NOMO-1 (cell line): ENCODE results near the gene COL18A1.

ENCODE experiments used
- DNase-seq, 2 experiments: peaks; one replicate each; lab custom pipeline; 2025; ENCODE audit not compliant: unreplicated experiment in 2 of 2; lab: John Stamatoyannopoulos, UW

COL18A1 gene

DNA sequence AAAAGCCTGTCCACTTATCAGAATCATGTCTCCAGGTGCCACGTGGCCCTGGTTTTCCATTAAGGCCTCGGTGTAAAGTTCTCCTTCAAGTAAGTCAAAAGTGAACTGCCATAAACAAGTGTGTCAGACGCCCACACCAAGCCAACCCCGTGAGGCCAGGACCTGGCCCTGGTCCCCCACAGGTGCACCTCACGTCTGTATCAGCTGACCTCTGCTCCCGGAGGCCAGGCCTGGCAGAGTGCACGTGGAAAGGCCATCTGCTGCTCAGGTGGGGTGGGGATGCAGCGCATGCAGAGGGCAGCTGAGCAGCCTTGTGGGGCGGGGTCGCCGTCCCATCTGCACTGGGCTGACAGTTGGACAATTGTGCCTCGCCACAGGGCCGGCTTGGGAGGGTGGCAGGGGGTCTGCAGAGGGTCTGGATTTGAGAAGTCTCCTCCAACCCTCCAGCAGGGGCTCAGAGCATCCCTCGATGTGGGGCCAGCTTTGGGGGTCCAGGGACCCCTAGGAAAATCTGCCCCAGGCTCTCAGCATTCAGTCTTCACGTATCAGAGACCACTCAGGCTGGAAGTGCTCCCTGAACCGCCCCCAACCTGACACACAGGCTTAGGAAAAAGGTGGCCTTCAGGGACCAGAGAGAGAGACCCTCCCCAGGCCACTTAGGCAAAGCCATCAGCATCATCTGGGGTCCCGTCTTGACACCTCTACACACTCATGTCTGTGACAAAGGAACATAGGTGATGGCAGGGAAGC lies 134.3 kb downstream of the COL18A1 start:
- DNase-seq = no peak

DNA sequence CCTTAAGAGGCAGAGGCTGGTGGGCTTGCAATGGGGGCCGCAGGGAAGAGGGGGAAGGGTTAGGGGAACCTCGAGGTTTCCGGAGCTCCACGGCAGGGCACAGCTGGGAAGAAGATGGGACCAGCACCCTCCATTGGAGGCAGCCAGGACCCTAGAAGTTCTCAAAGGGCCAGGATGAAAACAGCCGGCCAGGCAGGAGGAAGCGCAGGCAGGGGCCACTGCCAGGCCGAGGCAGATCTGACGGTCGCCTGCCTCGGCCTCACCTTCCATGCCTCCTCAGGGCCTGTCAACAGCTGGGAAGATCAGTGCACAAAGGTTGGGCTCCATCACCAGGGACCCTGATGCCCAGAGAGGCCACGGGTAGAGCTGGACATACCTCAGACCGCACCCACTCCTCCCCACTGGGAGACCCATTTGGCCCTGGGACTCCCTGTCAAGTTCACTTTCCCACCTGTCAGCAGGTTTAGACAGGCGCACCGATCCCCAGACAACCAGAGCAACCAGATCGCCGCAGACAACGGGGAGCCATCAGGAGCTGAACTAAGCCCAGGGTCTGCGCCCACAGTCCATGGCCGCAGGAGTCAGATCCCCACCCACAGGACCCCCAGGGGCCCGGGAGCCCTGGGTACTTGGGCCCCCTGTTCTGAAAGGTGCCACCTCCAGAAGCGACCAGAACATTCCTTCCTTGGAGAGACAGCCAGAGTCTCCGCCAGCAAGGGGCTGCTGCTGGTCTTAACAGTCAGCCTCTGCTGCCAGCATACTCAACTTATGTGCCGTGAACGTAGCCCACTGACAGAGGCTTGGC lies 135.0 kb downstream of the COL18A1 start:
- no peak for DNase-seq

DNA sequence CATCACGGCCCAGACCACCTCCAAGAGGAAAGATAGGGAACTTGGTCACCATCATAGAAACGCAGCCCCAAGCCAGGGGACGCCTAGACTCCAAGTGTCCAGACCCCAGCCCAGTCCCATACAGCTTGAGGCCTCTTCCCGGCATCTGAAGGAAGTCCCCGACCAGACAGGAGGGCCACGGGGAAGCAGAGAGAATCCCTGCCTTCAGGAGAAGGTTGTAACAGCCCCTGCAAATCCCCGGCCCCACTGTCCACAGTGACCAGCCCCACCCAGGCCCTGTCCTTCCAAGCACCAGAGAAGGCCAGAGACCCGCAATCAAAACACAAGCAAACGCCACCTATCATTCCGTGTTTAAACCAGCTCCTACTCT lies 135.6 kb downstream of the COL18A1 start:
- no peak for DNase-seq

DNA sequence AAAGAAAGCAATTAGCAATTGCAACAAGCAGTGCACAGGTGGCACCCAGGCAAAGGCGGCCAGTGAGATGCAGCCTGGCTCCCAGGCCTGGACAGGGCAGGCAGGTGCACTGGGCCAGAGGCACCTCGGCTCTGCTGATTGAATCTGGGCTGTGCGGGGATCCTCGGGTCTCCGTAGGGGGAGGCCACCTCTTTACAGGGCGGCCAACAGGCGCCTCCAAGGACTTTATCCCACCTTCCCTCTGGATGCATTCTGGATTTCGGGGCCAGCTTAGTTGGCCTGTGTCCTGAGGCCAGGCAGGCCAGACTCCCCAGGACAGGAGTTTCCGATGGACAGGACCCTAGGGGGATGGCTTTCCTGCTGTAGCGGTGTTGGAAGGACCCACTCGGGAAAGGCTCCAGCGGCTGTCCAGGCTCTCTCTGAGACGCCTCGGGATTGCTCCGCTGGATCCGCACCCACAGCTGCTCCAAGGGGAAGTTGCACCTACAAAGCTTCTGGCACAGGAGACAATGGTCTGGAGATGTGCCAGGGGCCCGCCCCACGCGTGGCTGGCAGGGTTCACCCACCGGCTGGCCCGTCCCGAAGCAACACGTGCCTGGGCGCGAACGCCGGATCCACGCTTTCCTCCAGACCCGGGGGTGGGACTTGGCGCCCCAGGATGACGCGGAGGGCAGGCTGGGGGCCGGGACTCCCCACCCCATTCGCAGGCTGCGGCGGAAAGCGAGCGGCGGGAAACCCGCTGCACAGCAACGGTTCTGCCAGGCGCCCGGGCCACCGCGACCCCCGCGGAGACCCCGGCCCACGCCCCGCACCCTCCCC lies 136.5 kb downstream of the COL18A1 start:
- peak; percentile 71 to 87 for DNase-seq

DNA sequence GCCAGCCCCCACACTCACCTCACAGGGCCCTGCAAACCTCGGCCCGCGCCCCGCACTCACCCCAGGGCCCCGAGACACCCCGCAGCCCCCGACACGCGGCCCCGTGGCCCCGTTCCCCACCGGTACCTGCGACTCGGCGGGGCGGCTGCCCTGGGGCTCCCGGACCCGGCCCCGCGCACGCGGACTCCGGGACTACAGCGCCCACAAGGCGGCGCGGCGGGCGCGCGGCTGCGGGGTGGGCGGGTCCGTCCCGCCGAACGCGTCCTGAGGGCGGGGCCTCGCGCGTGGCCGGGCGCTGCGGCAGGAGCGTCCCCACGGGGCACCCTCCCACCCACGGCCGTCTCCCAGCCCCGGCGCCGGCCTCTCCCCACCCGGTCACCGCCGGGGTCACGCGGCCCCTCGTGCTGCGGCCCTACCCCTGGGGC lies 137.3 kb downstream of the COL18A1 start, which contains the start of gene SLC19A1:
Gene SLC19A1 (minus strand): TSS at position 199 of the 425 bp plus-strand sequence. CDS start 4,481 bp downstream, outside the sequence.
- peak; percentile 62 to 76 for DNase-seq

DNA sequence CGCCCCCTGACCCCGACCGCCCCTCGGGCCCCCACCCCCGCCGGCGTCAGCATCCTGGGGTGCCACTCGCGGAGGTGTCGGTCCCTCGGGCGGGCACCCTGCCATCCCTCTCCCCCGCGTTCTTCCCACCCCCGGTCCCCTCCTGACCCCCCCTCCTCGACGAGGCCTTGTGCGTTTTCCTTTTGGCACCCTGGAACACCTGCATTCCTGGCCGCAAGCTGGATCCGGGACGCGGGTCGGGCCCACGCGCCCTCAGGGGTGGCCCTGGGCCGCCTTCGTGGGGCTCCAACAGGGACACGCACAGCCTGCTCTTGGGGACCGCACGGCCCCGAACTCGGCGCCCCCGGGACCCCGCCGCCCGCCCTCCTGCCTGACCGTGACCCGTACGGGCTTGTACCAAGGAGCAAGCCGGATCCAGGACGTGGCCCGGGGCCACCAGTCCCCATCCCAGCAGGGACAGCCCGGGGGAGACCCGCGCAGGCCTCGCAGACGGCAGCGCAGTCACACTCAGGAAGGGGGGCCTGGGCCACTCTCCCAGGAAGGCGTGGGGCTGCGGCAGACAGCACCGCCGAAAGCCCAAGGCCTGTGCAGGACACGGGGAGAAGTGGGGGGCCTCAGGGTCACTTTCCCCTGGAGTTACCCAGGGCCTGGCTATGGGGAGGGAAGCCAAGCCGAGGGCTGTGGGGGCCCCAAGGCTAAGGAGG lies 137.9 kb downstream of the COL18A1 start:
- no peak for DNase-seq

DNA sequence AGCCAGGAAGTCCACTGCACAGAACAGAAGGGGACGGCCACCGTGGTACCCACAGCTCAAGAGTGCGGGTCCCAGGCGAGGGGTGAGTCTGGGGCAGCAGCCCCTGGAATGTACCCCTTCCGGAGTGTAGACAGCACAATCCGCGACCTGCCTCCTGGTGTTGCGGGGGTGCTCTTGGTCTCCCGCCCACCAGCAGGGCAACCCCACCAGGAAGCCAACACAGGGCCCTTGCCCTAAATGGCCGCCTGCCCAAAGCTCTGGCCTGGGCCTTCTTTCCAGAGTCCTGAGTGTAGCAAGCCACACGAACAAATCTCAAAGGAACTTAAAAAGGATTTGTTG lies 138.4 kb downstream of the COL18A1 start:
- DNase-seq = no peak

DNA sequence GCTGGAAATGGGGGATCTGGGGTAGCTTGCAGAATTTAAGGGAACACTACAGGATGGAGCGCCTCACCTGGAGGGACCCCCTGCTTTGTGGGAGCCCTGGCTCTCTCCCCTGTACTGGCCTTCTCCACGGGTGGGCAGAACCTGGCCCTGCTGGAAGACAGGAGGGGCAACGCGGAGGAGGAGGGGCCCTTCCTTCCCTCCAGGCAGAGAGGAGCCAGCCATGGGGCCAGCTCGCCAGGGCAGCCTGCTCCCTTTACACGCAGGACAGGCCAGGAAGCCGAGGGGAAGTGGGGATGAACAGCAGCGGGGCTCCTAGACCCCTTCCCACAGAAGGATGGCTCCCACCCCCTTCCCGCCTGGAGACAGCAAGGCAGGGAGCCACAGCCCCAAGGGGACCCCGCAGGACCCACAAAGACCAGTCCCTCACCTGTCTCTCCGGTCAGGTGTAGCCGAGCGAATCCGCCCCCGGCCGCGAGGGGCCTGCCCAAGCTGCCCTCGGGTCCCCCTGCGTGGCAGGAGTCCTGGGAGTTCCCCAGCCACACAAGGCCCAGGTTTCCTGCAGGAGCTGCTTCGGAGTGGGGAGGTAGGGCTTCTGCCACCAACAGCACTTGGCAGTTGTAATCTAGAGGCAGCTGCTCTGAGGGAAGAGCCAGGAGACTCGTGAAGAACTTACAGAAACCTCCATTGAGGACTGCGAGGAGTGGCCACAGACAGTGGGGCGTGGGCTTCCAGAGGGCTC lies 138.9 kb downstream of the COL18A1 start:
- no peak for DNase-seq

DNA sequence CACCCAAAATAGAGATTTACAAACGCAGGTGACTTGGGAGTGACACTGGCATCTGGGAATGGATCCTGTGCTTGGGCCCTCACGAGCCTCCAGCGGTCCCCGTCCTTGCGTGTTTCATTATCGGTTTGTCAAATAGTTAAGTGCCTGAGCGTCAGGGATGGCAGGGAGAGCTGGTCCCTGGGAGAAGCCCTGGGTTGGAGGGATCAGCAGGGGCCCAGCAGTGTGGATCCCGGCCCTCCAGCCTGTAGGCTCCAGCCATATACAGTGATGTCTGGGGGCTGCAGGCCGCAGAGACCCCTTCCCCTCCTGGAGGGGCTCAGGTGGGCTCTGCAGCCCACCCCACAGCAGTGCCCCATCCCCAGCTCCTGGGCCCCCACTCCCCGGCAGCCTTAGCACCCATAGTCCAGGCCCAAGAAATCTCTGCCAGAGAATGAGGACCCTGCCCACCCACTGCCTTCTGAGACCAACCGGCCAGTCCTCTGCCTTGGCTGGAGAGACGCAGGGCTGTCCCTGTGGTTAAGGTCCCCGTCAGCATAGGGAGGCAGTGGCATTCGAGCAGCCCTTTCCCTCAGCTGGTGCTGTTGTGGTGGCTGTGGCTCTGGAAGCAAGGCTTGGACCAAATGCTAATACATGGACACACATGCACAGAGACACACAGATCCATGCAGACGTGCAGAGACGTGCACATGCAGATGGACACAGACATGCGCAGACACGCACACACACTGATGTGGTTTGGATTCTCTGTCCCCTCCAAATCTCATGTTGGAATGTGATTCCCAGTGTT lies 139.7 kb downstream of the COL18A1 start:
- no peak for DNase-seq

DNA sequence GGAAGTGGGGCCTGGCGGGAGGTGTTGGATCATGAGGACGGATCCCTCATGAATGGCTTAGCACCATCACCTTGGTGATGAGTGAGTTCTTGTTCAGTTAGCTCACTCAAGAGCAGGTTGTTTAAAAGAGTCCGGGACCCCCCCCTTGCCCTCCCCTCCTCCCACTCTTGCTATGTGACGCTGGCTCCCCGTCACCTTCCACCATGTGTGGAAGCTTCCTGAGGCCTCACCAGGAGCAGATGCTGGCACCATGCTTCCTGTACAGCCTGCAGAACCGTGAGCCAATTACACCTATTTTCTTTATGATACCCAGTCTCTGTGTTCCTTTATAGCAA lies 140.2 kb downstream of the COL18A1 start:
- DNase-seq = no peak

DNA sequence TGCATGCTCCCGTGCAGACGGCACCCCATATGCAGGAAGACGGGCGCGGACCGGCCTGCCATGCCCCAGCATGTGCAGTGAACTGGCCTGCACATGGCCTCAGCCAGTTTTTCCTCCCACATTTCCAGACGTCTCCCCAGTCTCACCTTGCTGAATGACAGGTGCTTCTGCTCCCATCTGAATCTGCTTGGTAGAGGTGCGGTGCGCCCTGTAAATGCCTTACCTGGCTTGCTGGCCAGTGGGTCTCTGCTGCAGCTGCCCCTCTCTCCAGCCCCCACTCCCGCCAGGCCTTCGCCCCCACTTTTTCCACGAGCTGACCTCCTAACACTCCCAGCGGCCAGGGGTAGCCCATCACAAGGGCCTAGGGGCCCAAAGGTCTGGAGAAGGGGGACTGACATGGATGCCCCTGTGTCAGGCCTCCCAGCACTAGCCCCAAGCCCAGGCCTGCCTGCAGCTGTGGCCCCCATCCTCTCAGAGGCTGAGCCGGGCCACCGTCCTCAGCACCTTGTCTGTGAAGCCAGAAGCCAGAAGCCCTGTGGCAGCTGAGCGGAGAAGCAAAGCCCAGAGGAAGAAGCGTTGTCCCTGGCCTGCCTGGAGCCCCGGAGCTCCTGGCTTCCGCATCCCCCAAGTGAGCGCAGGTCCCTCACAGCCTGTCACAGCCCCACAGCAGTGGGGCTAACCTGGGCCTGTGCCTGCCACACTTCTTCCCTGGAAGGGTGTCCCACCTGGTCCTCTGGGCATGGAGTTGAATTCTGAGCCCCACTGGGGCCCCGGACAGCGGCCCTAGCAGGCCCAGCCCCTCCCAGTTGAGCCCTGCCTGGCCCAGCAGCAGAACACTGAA lies 140.9 kb downstream of the COL18A1 start:
- DNase-seq = no peak

DNA sequence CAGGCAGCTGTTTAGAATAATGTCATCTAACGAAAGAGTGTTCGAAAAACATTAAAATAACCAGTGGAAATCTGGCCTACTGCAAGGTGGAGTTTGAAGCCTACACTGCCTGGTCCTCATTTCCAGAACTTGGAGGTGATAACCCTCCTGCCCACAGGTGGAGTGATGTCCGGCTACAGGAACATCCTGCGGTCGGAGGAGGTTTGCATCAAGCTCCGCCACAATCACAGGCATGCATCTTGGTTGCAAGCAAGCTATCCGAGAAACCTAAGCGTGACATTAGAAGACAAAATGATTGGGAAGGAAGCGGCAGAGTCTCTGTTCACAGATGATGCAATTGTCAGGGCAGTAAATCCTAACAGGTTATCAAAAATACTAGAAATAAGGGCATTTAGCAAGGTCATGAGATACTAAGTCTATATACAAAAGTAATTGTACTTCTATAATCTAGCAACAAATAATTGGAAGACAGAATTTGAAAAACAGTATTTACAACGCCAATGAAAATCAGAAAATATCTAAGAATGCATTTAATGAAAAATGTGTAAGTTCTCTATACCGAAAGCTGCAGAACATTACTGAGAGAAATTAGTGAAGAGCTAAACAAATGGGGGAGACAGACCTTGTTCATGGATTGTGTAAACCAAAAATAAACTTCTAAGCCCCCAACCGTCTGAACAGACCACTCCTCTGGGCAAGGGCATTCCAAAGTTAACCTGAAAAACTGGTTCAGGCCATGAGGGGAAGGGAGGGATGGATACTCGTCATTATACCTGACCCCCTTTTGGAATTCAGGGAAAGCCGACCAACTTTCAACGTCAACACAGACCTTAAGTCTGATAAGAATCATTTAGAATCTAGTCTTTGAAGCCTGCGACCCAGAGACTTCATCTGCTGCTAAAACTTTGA lies 141.9 kb downstream of the COL18A1 start:
- peak in 1 of 2 experiments; percentile 12 for DNase-seq

DNA sequence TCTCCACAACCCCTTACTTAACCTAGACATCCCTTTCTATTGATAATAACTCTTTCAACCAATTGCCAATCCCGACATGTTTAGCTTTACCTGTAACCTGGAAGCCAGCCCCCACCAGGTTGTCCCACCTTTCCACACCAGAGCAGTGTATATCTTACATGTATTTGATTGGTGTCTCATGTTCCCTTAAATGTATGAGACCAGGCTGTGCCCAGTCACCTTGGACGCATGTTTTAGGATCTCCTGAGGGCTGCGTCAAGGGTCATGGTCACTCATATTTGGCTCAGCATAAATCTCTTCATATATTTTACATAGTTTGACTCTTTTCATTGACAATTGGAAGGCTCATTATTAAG lies 142.6 kb downstream of the COL18A1 start:
- DNase-seq = no peak

DNA sequence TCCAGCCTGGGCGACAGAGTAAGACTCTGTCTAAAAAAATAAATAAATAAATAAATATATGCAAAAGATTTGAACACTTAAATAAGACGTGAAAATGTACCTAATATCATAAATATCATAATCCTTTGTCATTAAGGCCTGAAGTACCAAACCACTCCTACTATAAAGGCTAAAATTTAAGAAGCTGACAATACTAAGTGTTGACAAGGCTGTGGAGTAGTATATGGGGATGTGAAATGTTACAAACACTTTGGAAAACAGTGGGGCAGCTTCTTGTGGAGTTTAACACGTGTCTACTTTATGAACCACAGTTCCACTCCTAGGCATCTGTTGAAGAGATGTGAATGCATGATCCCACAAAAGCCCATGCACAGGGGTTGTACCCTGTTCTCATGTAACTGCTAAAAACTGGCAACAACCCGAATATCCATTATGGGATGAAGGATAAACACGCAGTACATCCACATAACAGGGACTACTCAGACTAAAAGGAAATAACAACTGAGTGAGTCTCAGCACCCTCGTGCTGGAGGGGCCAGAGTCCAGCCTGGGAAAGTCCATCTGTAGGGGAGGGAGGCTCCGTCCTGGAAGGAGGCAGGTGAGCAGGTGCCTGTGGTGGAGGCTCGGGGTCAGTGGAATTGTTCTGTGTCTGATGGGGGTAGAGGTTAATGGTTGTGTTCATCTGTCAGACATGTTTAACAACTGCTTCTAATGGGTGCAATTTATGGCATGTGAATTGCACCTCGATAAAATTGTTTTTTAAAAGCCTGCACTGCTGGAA lies 143.9 kb downstream of the COL18A1 start:
- DNase-seq = no peak

DNA sequence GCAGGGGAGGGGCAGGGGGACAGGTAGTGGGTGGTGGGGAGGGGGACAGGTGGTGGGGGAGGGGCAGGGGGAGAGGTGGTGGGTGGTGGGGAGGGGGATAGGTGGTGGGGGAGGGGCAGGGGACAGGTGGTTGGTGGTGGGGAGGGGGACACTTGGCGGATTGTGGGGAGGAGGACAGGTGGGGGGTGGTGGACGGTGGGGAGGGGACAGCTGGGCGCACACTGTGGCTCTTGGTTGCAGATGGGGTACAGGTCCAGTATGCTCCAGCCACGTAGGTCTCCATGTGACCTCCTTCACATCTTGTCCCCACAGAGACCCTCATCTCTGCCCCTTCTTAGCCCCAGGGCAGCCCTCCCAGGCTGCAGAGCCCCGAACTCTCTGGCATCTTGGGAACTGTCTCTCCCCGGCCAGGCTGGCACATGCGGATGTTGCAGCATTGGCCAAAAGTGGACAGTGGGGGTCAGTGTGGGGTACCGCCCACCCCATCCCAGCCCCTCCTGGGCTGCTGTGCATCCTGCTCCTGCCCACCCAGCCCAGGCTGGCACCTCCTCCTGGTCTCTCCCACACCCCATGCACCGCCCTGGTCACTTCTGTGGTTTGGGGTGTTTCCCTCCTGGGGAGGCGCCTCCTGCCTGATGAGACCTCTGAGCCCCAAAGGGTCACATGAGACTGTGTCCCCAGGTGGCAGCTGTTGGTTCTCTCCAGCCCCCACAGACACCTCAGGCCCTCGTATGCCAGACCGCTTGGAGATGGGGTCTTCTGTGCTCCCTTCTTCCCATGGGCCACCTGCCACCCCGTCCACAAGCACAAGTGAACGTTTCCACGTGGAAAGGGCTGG lies 144.9 kb downstream of the COL18A1 start:
- no peak for DNase-seq
